ENCODE results near the gene ATG7.
"Not testable (repeated sequence)": the region's sequence is repeated elsewhere in the genome, so short reads cannot be mapped to it uniquely, and the experiment has no call there.

The ATG7 gene

DNA sequence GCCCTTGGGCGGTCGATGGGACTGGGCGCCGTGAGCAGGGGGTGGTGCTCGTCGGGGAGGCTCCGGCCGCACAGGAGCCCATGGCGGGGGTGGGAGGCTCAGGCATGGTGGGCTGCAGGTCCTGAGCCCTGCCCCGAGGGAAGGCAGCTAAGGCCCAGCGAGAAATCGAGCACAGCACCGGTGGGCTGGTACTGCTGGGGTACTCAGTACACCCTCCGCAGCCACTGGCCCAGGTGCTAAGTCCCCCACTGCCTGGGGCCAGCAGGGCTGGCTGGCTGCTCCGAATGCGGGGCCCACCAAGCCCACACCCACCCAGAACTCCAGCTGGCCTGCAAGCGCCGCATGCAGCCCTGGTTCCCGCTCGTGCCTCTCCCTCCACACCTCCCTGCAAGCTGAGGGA lies 239.4 kb downstream of the ATG7 start:
- not testable (repeated sequence) for DNase-seq

DNA sequence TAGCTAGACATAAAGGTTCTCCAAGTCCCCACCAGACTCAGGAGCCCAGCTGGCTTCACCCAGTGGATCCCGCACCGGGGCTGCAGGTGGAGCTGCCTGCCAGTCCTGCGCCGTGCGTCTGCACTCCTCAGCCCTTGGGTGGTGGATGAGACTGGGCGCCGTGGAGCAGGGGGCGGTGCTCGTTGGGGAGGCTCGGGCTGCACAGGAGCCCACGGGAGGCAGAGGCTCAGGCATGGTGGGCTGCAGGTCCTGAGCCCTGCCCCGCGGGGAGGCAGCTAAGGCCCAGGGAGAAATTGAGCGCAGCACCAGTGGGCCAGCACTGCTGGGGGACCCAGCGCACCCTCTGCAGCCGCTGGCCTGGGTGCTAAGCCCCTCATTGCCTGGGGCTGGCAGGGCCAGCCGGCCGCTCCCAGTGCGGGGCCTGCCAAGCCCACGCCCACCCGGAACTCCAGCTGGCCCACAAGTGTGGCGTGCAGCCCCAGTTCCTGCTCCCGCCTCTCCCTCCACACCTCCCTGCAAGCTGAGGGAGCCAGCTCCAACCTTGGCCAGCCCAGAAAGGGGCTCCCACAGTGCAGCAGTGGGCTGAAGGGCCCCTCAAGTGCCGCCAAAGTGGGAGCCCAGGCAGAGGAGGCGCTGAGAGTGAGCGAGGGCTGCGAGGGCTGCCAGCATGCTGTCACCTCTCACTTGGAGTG lies 241.1 kb downstream of the ATG7 start:
- DNase-seq, result not testable (repeated sequence)

DNA sequence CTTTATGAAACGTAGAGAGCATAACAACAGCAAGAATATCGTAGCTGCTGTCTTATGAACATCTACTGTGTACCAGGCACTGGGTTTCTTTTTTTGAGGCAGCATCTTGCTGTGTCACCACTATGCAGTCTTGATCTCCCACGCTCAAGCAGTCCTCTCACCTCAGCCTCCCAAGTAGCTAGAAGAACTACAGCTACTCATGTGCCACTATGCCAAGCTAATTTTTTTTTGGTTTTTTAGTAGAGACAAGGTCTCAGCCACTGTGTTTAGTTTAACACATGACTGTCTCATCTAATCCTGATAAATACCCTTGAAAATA lies 241.6 kb downstream of the ATG7 start:
- no peak for DNase-seq

DNA sequence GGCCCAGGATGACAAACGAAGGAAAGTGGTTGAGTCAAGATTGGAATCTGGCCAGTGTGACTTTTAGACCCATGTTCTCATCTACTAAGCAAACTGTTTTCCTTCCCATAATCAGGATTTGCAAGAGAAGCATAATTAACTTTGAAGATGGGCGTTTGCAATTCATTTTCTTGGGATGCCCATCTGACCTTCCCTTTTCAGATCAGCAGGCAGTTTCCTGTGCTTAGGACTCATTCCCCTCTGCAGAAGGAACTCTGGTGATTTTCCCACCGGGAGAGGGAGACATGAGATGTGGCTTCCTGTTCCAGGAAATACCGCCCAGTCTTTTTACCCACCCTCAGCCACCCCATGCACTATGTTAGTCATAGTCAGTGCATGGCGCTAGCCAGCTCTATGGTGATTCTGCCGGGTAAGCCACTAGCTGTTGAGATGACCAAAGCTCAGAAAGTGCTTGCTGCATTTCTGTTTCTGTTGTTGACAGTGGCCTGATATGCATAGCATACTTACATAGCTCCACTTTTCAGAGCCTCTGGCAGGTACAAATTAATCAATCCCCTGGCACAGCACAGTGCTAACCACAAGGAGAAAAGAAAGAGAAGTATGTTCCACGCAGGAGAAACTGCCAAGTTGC lies 242.1 kb downstream of the ATG7 start:
- no peak for DNase-seq

DNA sequence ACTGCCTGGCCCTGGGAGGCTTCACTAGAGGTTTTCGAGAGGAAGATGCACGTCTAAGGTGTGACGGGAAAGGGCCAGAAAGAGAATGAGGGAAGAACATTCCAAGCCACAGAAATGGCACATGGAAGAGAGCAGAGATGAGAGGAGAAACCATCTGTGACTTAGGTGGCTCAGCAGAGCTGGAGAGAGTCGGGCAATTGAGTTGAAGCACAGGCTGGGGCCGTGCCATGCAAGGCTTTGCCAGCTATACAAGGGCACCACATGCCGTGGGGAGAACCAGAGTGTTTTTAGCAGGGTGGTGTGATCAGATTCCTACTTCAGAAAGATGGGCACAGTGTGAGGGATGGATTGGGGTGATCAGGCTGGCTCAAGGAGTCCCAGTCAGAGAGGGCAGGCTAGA lies 245.4 kb downstream of the ATG7 start:
- no peak for DNase-seq

DNA sequence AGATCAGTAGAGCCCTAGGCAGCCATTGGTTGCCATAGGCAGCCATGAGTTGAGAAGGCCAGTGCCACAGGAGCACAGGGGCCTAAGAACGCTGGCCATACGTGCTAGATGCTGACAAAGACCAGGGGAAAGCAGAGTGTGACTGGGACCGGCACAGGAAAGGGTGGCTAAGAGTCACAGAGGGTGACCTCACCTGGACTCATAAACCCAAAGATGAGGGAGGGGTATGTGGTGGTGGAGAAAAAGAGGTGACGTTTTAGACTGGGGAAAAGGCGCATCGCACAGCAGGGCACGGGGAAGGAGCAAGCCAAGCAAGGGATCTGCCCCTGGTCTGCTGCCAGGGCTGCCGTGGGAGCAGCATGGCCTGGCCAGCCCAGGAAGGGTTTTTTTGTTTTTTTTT lies 249.0 kb downstream of the ATG7 start:
- DNase-seq, result no peak

DNA sequence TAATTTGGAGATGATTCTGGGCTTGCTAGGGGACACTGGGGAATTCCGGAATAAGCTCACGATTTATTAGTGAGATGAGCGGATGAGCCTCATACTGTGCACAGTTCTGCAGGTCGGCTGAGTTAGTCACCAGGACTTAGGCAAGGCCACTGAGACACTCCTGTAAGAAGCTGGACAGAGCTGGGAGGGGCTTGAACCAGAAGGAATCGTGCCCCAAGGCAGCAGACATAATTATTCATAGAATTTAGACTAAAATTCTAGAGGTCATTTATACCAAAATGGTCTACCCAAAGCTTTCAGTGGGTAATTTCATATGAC lies 250.2 kb downstream of the ATG7 start:
- DNase-seq, result no peak

DNA sequence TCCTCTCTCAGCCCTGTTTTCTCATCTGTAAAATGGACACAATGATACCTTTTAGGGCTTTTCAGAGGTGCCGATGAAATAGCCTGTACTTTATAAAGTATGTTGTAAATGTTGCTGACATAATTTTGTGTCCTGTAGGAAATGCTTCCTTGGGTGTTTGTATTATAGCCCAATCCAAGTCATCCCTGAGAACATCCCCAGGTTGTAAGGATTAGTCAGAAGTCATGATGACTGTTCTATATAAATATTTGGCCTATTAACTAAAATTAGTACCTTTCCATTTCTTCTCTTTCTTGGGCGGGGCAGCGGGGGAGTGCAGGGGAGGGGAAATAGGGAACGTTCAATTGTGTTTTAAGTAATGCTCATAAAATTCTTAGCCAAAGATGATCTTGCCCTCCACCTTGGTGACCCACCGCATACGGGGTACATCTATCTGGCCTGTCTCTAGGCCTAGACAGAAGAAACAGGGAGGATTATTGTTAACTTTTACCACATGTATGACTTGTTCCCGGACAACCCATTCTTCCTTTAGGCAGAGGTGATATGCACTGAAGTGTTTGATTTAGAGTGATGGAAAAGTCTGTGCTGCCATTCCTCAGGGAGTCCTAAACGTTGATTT lies 250.9 kb downstream of the ATG7 start:
- DNase-seq, result no peak

DNA sequence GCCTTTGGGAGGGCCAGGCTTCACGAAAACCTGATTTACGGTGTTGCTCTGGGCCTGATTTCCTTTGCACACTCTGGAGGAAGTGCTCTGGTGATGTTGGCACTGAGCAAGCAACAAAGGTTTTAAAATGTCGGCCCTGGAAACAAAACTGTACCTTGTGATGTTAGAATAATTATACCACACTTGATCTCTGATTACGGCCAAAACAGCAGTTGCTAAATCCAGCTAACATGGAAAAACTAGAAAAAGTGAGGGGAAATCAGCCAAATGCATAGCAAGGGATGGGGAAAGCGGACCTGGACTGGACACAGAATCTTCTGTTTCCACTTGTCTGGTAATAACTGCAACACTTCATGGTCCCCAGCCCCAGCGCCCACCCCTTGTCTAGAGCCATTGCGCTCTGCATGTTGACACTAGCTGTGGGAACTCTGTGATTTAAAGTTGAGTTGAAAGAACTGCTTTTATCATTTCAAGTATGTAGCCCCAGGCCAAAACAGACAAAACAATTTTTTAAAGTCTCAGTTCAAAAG lies 251.4 kb downstream of the ATG7 start:
- DNase-seq, result no peak

DNA sequence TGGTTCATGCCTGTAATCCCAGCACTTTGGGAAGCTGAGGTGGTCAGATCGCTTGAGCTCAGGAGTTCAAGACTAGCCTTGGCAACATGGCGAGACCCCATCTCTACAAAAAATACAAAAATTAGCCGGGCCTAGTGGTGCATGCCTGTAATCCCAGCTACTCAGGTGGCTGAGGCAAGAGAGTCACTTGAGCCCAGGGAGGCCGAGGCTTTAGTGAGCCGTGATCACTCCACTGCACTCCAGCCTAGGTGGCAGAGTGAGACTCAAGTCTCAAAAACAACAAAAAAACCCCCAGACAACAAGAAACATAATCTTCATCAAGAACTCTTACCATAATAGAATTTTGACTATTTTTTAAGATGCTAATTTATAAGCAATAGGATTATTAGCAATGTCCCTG lies 253.9 kb downstream of the ATG7 start:
- DNase-seq, result not testable (repeated sequence)

DNA sequence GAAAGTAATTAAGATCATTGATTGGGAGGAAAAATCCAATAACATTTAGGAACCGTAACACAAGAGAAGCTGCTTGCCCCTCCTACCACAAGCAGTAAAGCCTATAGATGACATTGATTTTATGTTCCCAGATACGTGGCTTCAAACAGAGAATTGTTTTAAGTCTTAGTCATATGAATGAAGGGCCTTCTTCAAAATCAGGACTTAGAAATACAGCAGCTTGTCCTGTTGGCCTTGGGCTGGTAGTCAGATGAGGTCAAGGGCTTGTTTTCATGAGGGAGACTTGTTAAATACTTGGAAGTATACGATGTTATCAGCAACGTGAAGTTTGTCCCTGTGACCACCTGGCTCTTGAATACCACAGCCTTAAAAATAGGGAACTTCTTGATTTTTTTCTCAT lies 257.1 kb downstream of the ATG7 start:
- no peak for DNase-seq

DNA sequence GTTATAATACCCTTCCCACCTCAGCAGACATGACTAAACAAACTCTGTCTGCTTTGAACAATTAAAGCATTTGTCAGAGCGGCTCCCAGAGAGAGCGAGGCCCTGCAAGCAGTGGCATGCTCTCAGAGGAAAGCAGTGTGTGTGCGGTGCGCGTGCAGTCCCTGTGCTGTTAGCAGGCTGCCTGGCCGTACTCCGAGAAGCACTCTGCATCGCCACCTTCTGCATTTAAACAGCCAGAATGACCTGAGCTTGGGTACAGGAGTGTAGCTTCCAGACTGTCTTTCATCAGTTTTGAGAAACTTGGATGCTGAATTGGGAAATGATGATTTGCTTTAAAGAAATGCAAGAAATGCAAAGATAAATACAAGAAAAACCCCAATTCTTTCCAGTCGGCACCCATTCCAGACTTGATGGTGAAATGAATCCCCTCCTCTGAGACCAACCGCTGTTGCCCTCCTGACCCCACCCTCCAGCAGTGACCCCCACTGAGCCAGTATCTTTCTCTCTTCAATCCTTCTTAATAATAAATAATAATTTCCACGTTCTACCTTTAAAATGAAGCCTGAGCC lies 258.0 kb downstream of the ATG7 start:
- no peak for DNase-seq

DNA sequence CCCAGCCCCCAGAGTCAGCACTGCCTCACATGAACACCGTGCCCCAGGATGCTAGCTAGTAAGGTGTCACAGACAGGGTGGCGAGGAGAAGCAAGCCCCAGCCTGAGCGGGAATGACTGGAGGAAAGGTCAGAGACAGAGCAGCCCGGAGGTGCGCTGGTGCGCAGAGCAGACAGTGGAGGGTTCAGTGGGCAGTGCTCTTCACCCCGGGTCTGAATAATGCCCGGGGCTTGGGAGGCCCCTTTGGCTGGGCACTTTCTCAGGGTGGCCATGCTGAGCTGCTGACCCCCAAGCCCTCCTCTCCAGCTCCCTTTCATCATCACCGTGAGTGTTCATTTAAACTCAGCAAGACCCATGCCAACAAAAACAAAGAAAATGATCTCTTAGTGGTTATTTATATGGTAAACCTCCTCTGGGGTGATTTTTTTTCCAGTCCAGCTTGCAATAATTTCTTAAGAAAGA lies 260.8 kb downstream of the ATG7 start:
- DNase-seq, result no peak

DNA sequence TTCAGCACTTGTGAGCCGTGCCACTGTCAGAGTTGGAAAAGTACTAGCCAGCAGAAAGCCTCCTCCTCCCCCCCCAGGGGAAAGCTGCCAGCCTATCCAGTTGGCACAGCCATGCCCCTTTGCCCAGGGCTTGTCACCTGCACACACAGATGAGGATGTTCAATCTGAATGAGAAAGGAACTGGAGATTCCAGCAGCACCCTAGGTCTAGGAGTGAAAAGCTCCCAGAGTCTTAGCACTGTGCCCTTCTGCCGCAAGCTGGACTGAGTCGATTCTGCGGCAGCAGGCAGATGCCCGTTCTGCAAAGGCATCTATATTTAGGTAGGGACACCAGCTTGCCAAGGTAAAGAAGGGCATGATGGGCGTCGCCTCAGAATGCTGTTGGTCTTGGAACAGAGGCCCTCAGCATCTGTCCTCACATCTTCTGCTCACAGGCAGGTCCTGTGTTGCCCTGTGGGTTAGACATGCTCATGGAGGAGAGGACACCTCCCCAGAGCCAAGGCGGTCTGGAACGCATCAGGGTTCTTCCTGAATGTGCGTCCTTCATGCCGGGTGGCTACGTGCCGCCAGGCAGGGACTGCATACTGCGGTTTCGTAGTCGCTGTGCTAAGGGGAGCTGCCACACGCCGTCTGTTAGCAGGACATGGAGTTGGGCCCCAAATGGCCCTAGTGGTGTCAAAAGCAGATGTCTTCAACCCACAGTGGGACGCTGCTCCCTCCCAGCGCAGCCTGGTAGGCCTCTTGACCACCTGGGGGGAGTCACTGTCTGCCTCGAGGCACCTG lies 262.0 kb downstream of the ATG7 start:
- no peak for DNase-seq

DNA sequence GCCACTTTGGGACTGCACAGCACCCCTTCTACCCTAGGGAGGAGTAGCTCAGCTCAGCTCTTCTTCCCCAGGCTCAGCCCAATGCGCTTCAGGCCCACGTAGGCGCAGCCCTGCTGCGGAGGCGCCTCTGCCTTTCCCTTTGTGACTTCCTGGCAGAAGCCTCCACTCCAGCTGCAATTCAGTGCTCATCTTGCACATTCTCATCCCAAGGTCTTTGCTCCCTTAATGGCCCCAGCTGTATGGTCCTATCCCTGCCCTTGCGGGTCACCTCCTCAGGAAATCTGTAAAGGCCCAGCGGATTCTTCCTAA lies 262.6 kb downstream of the ATG7 start:
- DNase-seq, result no peak

DNA sequence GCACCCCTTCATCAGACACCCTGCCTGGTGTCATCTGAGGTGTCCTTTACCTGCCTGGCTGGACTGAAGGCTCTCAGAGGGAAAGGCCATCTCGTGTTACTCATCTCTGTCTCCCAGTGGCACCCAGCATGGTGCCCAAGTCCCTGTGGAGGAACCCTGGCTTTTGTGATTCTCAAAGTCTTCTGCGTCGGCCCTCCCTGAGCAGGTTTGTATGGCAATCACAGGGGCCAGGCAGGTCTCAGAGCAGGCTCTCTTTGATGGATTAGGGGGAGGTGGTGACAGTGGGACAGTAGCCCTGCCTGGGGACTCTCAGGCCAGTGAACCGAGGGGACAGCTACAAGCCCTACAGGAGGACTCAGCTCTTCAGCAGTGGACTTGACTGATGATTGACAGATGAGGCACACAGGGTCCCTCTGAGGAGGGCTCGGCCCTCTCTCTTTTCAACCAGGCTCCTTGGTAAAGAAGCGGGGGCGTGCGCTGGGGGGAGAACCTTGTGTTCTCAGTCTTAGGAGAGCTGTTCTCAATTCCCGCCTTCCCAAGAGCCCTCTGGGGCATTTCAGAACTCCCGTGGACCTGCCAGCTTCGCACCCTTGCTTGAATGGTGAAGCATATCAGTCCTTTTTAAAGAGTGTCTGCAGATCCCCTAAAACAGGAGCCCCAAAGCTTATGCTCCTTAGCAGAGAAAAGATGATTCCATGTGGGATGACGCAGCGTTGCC lies 263.2 kb downstream of the ATG7 start:
- no peak for DNase-seq

DNA sequence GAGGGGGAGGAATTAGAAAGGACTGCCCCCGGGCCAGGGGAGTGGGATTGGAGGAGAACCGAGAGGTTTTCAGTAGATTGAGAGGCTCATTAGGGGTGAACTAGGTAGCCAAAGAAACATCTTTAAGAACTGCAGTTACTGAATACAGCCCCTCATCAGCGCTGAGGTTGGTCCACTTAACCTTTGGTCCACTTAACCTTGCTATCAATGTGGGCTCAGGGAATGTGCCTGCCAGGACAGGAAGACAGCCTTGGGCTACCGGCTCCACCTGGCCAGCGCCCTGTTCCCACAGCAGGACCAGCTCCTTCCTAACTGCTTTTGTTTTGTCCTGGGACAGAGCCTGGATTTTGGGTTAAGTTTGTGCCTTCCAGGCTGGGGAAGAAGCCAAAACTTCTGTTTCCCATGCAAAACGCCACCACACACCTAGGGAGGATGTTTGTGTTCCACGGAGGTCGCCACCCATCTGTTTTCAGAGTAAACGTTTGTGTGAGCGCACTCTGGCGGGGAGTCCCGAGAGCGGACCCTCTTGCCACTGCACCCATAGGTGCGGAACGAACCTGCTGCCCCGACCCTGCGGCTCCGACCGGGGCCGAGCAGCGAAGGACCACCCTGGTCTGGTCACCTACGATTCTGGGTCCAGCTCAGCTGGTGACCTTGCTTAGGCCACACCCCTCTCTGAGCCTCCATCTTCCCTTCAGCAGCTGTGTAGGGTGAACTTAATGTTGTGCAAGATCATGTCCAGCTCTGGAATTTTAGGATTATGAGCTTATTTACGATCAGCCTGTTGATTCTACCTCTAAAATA lies 264.1 kb downstream of the ATG7 start:
- no peak for DNase-seq

DNA sequence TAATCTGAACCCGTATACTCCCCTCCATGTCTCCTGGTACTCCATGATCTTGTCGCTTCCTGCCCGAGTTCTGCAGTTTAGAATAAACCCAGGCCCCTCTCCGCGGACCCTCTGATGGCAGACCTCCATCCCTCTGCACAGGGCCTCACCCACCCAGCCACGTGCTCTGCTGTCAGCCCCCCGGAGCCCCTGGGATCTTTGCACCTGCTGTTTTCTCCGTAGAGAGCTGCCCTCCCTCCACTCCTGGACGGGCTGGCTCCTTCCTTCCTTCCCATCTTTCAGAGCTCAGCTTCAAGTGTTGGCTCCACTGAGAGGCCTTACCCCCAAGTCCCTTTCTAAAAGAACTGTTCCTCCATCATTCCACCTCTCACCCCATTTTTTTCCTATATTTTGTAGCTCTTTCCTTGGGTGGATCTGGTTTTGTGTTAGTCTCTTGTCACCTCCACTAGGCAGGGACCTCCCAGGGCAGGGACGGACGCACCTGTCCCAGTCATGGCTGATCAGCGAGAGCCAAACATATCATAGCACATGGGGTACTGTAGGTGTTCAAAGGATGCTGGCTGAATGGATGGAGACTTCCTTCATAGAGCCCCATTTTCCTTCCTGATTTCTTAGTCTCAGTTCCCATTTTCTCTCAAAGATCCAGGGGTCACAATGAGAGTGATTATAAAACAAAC lies 264.9 kb downstream of the ATG7 start:
- DNase-seq, result no peak

DNA sequence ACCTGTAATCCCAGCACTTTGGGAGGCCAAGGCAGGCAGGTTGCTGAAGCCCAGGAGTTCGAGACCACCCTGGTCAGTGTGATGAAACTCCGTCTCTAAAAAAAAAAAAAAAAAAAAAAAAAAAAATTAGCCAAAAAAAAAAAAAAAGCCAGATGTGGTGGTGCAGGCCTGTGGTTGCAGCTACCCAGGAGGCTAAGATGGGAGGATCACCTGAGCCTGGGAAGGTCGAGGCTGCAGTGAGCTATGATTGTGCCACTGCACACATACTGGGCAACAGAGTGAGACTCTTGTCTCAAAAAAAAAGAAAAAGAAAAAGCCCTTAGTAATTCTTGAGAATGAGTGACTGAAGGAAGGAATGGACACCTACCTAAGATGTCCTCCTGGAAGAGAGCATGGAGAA lies 266.4 kb downstream of the ATG7 start:
- no peak for DNase-seq

DNA sequence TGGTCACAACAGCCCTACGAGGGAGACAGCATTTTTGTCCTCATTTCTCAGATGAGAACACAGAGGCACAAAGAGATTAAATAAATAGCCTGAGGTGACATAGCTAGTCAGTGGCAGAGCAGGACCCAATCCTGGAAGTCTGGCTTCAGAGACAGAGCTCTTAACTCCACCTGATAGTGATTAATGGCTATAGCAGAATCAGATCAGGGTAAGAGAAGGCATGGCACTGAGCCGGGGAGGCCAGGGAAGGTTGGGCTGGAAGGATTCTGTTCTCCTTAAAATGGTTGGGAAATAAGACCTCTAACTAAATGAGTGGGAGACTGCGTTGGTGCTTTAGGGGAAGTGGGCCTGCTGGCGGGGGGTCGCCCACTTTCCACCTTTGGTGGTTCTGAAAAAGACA lies 267.0 kb downstream of the ATG7 start:
- DNase-seq, result no peak

DNA sequence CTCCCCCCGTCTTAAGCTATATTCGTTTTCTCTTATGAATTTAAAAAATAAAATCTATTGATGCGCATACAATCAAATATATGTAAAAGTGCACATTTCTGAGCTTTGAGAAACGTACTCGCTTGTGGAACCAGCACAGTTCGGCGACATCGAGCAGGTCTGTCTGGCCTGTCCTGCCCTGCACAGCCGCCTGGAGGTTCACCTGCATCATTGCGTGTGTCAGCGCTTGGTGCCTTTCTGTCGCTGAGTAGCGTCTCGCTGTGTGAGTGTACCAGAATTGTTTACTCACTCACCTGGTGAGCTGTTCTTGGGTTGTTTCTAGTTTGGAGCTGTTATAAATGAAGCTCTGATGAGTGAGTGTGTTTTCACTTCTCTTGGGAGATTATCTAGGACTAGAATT lies 267.5 kb downstream of the ATG7 start:
- no peak for DNase-seq
